ENCODE data around the gene MASP1. TPM values are rescaled to one million over a fixed set of nuclear protein-coding genes. Genes with fewer than 3 reads are reported as not detected.

MASP1 gene
- total and polyA plus RNA-seq, 12 donors: 0.72 to 19.5 (median 4.9) TPM

- TF ChIP-seq CTCF (IDR thresholded peaks at IDR 0.05) (no peak), POLR2A (IDR thresholded peaks at IDR 0.05) (no peak)
- 74 to 81% (median 77%) methylated on average over 4 of the region's 4 CpGs for WGBS, 4 donors
- no peaks in the 10 kb centered on the region for H3K36me3 ChIP-seq (replicated peaks in 1 of 2)
- no peak for DNase-seq
- H3K27me3 ChIP-seq: no peaks in the 10 kb centered on the region
- H3K9me3 ChIP-seq (replicated peaks in 1 of 3): no peaks in the 10 kb centered on the region
- H3K4me3 ChIP-seq: no peak overlapping the region
- H3K4me1 ChIP-seq (replicated peaks in 1 of 2): no peaks in the 10 kb centered on the region
- intact Hi-C loops (cut with DNase I): no loop called here
- no peak overlapping the region for H3K27ac ChIP-seq
These were observed 39.2 kb downstream of the MASP1 start for GRCh38 chr3:187252311-187252710.

- TF ChIP-seq CTCF (IDR thresholded peaks at IDR 0.05): no peak
- no peak for TF ChIP-seq POLR2A (IDR thresholded peaks at IDR 0.05)
- DNase-seq: no peak
- H3K9me3 ChIP-seq (replicated peaks in 1 of 3): no peaks in the 10 kb centered on the region
- H3K4me3 ChIP-seq: no peak overlapping the region
- no peak overlapping the region for H3K27ac ChIP-seq
- H3K36me3 ChIP-seq (replicated peaks in 1 of 2): no peaks in the 10 kb centered on the region
- intact Hi-C loops (cut with DNase I): no loop called here
- H3K4me1 ChIP-seq (replicated peaks in 1 of 2): no peaks in the 10 kb centered on the region
- WGBS, 4 donors: 66 to 84% (median 73%) methylated on average over 3 of the region's 3 CpGs
- H3K27me3 ChIP-seq: no peaks in the 10 kb centered on the region
These were observed 39.9 kb downstream of the MASP1 start for GRCh38 chr3:187251599-187251998.

GRCh38 chr3:187247398-187247797 is 44.1 kb downstream of the MASP1 start:
- no peak for DNase-seq
- Histone ChIP-seq H3K36me3 (replicated peaks in 1 of 2) (no peaks in the 10 kb centered on the region), H3K27ac (no peak overlapping the region), H3K4me3 (no peak overlapping the region), H3K27me3 (no peaks in the 10 kb centered on the region), H3K9me3 (replicated peaks in 1 of 3) (no peaks in the 10 kb centered on the region), H3K4me1 (replicated peaks in 1 of 2) (no peaks in the 10 kb centered on the region)
- intact Hi-C loops (cut with DNase I): no loop called here
- 73 to 79% (median 74%) methylated on average over 3 of the region's 3 CpGs for WGBS, 4 donors
- TF ChIP-seq POLR2A (IDR thresholded peaks at IDR 0.05) (no peak), CTCF (IDR thresholded peaks at IDR 0.05) (no peak)

- no peak for DNase-seq
- H3K4me3 ChIP-seq: no peak overlapping the region
- TF ChIP-seq CTCF (IDR thresholded peaks at IDR 0.05) (no peak), POLR2A (IDR thresholded peaks at IDR 0.05) (no peak)
- H3K9me3 ChIP-seq (replicated peaks in 1 of 3): no peaks in the 10 kb centered on the region
- H3K27ac ChIP-seq: no peak overlapping the region
- no peaks in the 10 kb centered on the region for H3K27me3 ChIP-seq
- 53 to 87% (median 73%) methylated on average over 1 to 2 of the region's 2 CpGs for WGBS, 4 donors
- H3K4me1 ChIP-seq (replicated peaks in 1 of 2): no peaks in the 10 kb centered on the region
- H3K36me3 ChIP-seq (replicated peaks in 1 of 2): no peaks in the 10 kb centered on the region
- intact Hi-C loops (cut with DNase I): no loop called here
These were observed 47.5 kb downstream of the MASP1 start for GRCh38 chr3:187243933-187244524.
